ENCODE measurements around the gene OR4X1.
"Not testable (repeated sequence)": the region's sequence is repeated elsewhere in the genome, so short reads cannot be mapped to it uniquely, and the experiment has no call there.

The OR4X1 gene

GRCh38 chr11:48263423-48263911 is at the start of gene OR4X1:
OR4X1 (plus strand) TSS chr11:48263861; CDS start chr11:48263861, 0 bp downstream.
- no peak for DNase-seq

DNA sequence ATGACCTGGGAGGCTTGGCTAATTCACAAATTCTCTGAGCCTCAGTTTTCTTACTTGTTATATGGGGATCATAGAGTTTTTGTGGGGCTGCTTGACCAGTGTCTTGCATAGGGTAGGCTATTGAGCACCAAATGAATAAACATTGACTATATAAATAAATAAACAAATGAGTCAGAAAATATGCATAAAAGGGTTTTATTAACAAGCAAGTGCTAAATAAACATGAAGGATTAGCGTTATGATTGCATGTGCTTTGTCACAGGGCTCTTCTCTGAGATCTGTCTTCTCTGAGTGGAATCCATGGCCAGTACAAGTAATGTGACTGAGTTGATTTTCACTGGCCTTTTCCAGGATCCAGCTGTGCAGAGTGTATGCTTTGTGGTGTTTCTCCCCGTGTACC is 47.2 kb upstream of the OR4X1 start, which contains the start of gene OR4B1:
OR4B1 (plus strand) TSS at position 301 of the 400 bp plus-strand sequence; CDS start at position 301, 0 bp downstream.
- DNase-seq: no peak

DNA sequence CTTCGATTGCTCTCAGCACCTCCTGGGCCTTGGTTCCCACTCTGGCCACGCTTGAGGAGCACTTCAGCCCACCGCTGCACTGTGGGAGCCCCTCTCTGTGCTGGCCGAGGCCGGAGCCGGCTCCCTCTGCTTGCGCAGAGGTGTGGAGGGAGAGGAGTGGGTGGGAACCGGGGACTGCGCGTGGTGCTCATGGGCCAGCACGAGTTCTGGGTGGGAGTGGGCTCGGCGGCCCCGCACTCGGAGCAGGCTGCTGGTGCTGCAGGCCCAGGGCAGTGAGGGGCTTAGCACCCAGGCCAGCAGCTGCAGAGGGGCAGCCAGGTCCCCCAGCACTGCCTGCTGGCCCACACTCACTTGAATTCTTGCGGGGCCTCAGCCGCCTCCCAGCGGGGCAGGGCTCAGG is 34.9 kb upstream of the OR4X1 start:
- no peak for DNase-seq

- not testable (repeated sequence) for DNase-seq
These were observed 33.6 kb upstream of the OR4X1 start for GRCh38 chr11:48230057-48230456.

DNA sequence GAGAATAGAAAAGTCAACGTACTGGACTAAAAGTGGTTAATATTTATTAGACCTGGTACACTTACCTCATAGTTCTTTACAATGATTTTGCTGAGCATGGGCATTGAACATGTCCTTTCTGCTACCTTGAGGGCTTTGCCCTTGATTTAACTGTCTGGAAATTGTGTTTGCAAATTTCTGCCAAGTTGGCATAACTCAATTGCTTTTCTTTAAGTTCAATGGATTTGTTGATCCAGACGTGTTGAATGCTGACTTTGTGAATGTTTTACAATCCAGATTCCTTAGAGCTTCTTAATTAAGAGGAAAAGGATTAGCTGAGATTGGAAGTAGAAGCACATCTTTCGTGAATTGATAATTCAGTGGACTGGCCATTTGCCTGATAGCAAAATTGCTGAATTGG is 25.9 kb upstream of the OR4X1 start:
- no peak for DNase-seq

- no peak for DNase-seq
These were observed 21.2 kb upstream of the OR4X1 start for GRCh38 chr11:48242501-48242900.

- no peak for DNase-seq
These were observed 18.9 kb upstream of the OR4X1 start, which contains the start of gene OR4X2 for GRCh38 chr11:48244804-48245203. OR4X2 (plus strand) TSS chr11:48245104; CDS start chr11:48245104, 0 bp downstream.

- DNase-seq: no peak
These were observed 14.8 kb upstream of the OR4X1 start for GRCh38 chr11:48248902-48249301.

GRCh38 chr11:48261600-48261999 is 2.1 kb upstream of the OR4X1 start:
- no peak for DNase-seq

GRCh38 chr11:48270621-48271020 is 7.0 kb downstream of the OR4X1 start:
- DNase-seq: no peak

DNA sequence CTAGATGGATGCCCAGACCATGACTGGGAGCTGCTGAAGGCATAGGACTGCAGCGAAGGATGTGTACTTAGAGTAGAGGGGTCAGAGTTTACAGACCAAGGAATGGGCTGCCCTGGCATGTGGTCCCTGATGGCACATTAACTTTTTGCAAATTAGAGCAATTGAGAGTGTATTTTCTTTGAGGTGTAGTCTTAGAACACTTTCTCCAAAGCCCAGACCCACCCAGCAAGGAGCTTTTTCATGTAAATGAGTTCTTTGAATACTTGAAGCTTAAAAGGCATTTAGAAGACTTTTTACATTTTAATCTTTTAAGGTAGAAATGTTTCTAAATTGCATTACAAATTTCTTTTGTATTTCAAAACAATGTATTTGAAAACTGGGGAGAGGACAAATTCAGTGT is 8.9 kb downstream of the OR4X1 start:
- no peak for DNase-seq

GRCh38 chr11:48305923-48306322 is 42.3 kb downstream of the OR4X1 start, which contains the start of gene OR4S1:
OR4S1 (plus strand) TSS chr11:48306223; CDS start chr11:48306223, 0 bp downstream.
- no peak for DNase-seq

- peak; percentile 30 for DNase-seq
These were observed 44.2 kb downstream of the OR4X1 start for GRCh38 chr11:48307760-48308386.

DNA sequence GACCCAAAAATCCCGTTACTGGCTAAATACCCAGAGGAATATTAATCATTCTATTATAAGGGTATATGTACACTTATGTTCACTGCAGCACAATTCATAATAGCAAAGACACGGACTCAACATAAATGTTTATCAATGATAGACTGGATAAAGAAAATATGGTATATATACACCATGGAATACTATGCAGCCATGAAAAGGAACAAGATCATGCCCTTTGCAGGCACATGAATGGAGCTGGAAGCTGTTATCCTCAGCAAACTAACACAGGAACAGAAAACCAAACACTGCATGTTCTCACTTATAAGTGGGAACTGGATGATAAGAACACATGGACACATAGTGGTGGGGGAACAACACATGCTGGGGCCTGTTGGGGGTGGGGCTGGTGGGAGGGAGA is 49.9 kb downstream of the OR4X1 start:
- DNase-seq: not testable (repeated sequence)

Data from NCI-H2029 treated with DMSO at 0.1 percent for 48 hours (cell line).